8988T (cell line): ENCODE results near the gene FAM184B.
A peak's percentile ranks its signal among the peaks of the same experiment; 100 is the strongest.
"Not testable (repeated sequence)": the region's sequence is repeated elsewhere in the genome, so short reads cannot be mapped to it uniquely, and the experiment has no call there.

Source experiments
- DNase-seq: peaks from one replicate; pipeline ENCODE4 v3.0.0; 2011

Gene FAM184B

GRCh38 chr4:17680559-17681280 lies 100.7 kb downstream of the FAM184B start:
- no peak for DNase-seq

GRCh38 chr4:17670423-17670822 lies 111.0 kb downstream of the FAM184B start:
- DNase-seq, result no peak

GRCh38 chr4:17667653-17668201 lies 113.7 kb downstream of the FAM184B start:
- DNase-seq, result no peak

- no peak for DNase-seq
These were observed 114.2 kb downstream of the FAM184B start for GRCh38 chr4:17667253-17667652.

GRCh38 chr4:17665852-17666251 lies 115.6 kb downstream of the FAM184B start:
- DNase-seq, result no peak

GRCh38 chr4:17665346-17665745 lies 116.1 kb downstream of the FAM184B start:
- no peak for DNase-seq

- DNase-seq, result no peak
These were observed 116.7 kb downstream of the FAM184B start for GRCh38 chr4:17664755-17665154.

GRCh38 chr4:17662694-17663093 lies 118.7 kb downstream of the FAM184B start:
- DNase-seq, result no peak

GRCh38 chr4:17659196-17659595 lies 122.2 kb downstream of the FAM184B start:
- DNase-seq, result not testable (repeated sequence)

GRCh38 chr4:17657849-17658248 lies 123.6 kb downstream of the FAM184B start:
- no peak for DNase-seq

- DNase-seq, result no peak
These were observed 124.3 kb downstream of the FAM184B start for GRCh38 chr4:17657090-17657489.

- DNase-seq, result no peak
These were observed 126.7 kb downstream of the FAM184B start for GRCh38 chr4:17654701-17655100.

- DNase-seq, result no peak
These were observed 131.0 kb downstream of the FAM184B start for GRCh38 chr4:17650406-17650805.

- DNase-seq, result no peak
These were observed 133.5 kb downstream of the FAM184B start for GRCh38 chr4:17647927-17648326.

- DNase-seq, result no peak
These were observed 134.1 kb downstream of the FAM184B start for GRCh38 chr4:17647176-17647806.

GRCh38 chr4:17646693-17647092 lies 134.7 kb downstream of the FAM184B start:
- no peak for DNase-seq

- DNase-seq, result no peak
These were observed 139.0 kb downstream of the FAM184B start for GRCh38 chr4:17642398-17642783.

- DNase-seq, result no peak
These were observed 142.3 kb downstream of the FAM184B start for GRCh38 chr4:17639136-17639535.

GRCh38 chr4:17636696-17637622 lies 144.5 kb downstream of the FAM184B start:
- DNase-seq, result peak; percentile 82

- DNase-seq, result no peak
These were observed 145.1 kb downstream of the FAM184B start for GRCh38 chr4:17636341-17636695.

- DNase-seq, result no peak
These were observed 146.4 kb downstream of the FAM184B start for GRCh38 chr4:17635056-17635455.

GRCh38 chr4:17633600-17633999 lies 147.8 kb downstream of the FAM184B start:
- DNase-seq, result no peak

- DNase-seq, result no peak
These were observed 151.2 kb downstream of the FAM184B start for GRCh38 chr4:17630228-17630627.
